Endothelial cell of umbilical vein (primary cell): ENCODE data around the gene SEMA5A.

Experiments used
- CTCF ChIP-seq, 2 donors: IDR thresholded peaks; 1 replicate in 1 of 2; 2 replicates in 1 of 2; pipeline ENCODE4 v1.5.1; 2011; ENCODE audit warnings: low read length in 2 of 2, mild to moderate bottlenecking in 2 of 2, moderate library complexity in 2 of 2, control low read depth in 1 of 2, inconsistent platforms in 1 of 2, low read depth in 1 of 2; ENCODE audit not compliant: insufficient read depth in 1 of 2; ENCODE audit errors: extremely low read depth in 1 of 2
- POLR2A ChIP-seq: IDR thresholded peaks from 2 replicates; pipeline ENCODE4 v1.6.1; 2012; ENCODE audit warnings: low read depth, mild to moderate bottlenecking, control low read depth, low read length

- TF ChIP-seq CTCF (IDR thresholded peaks at IDR 0.05; ENCODE audit: extremely low read depth in 1 of 2, insufficient read depth in 1 of 2, low read depth in 1 of 2, low read length in 2 of 2), result no peak
- no peak for TF ChIP-seq POLR2A
Measured at GRCh38 chr5:9067154-9067553, 478.7 kb downstream of the SEMA5A start.
